Adrenal gland (tissue), 12 donors: Measurements from ENCODE around the gene DPP8. TPM values are rescaled to one million over a fixed set of nuclear protein-coding genes. Genes with fewer than 3 reads are reported as not detected.
"Not testable (repeated sequence)": the region's sequence is repeated elsewhere in the genome, so short reads cannot be mapped to it uniquely, and the experiment has no call there.

Experiments used
- DNase-seq, 7 donors: peaks; one replicate each; pipeline ENCODE4 v3.0.0-alpha.2; 2019 to 2020
- H3K27ac ChIP-seq, 5 donors: fragments of 200-600 bp; sonication (generic) in 4 of 5; 1 replicate in 3 of 5; 2 replicates in 2 of 5; pipeline versions ENCODE4 v1.5.1 to v1.8.0; 2016 to 2020; ENCODE audit warnings: mild to moderate bottlenecking in 1 of 5
- H3K27me3 ChIP-seq: fragments of 200-600 bp; 2 replicates; pipeline ENCODE4 v1.8.0; 2021
- H3K36me3 ChIP-seq, 2 donors: fragments of 200-600 bp; replicated peaks in 1 of 2; 1 replicate in 1 of 2; 2 replicates in 1 of 2; pipeline versions ENCODE4 v1.5.1 to v1.8.0; 2018 to 2022
- H3K4me1 ChIP-seq, 2 donors: fragments of 200-600 bp; replicated peaks in 1 of 2; 1 replicate in 1 of 2; 2 replicates in 1 of 2; pipeline versions ENCODE4 v1.5.1 to v1.8.0; 2018 to 2021
- H3K4me3 ChIP-seq, 4 donors: fragments of 200-600 bp; sonication (generic) in 3 of 4; one replicate each; pipeline ENCODE4 v1.5.1; 2016 to 2018
- H3K9me3 ChIP-seq, 3 donors: fragments of 200-600 bp; sonication (generic) in 1 of 3; replicated peaks in 1 of 3; 1 replicate in 2 of 3; 2 replicates in 1 of 3; pipeline versions ENCODE4 v1.5.1 to v1.8.0; 2016 to 2021
- CTCF ChIP-seq, 6 experiments: fragments of 450-650 bp in 4 of 6; fragments of 200-600 bp in 2 of 6; sonication (generic) in 1 of 6; IDR thresholded peaks; 1 replicate in 5 of 6; 2 replicates in 1 of 6; pipeline versions ENCODE4 v1.5.1 to v1.8.0; 2016 to 2021; ENCODE audit warnings: antibody characterized with exemption in 6 of 6, mild to moderate bottlenecking in 2 of 6, moderate library complexity in 1 of 6
- POLR2A ChIP-seq, 2 donors: fragments of 450-650 bp; IDR thresholded peaks; one replicate each; pipeline ENCODE4 v1.6.1; 2017; ENCODE audit warnings: antibody characterized with exemption in 2 of 2, mild to moderate bottlenecking in 2 of 2, moderate library complexity in 1 of 2
- WGBS, 4 donors: extraction: QIAGEN DNeasy Blood & Tissue Kit in 2 of 4; methylation state at CpG; one replicate each; pipeline versions ENCODE4 v1.1.5 to v1.1.7; 2013 to 2017; 5-methylcytosine and 5-hydroxymethylcytosine counted together
- intact Hi-C, 2 donors: fragments of 100-400 bp; cut with DNase I; formaldehyde crosslinking; loops; one replicate each; pipeline versions ENCODE4 v1.14.1 to v1.15.0; 2022 to 2023
- polyA plus RNA-seq, 3 donors: library from polyadenylated mRNA; stranded (reverse); fragments of 200-250 nt in 2 of 3; fragments of 350-450 nt in 1 of 3; fragmentation: Illumina TruSeq in 1 of 3; extraction: RNeasy Lipid Tissue Mini Kit (QIAGEN cat#74804) in 1 of 3; gene quantifications; one replicate each; pipeline ENCODE4 v1.2.3, GENCODE V29; 2013 to 2014
- total RNA-seq, 9 donors: library from RNA; depleted of rRNA in 4 of 9; stranded (reverse); fragments of >200 nt in 4 of 9; fragments of 120-200 nt in 1 of 9; fragmentation: NEBNext Ultra II Directional in 1 of 9; extraction: Animal tissue kit (Norgen Biotek cat#: 25700) in 1 of 9; gene quantifications; one replicate each; pipeline versions ENCODE4 v1.1.0 to v1.2.4, GENCODE V29; 2013 to 2023
- donor health status: healthy with polysubstance abuse.
- donor health status: Bipolar disorder and iron deficiency.
- donor health status: DM: yes; HTN: yes; CAD: no.
- donor health status: DM: no; HTN: no; CAD: no.
- donor health status: DM: no; HTN: no; CAD: no.
- donor health status: DM: yes; HTN: yes; CAD: no.

Gene DPP8
- total and polyA plus RNA-seq, 12 donors, result 5.7 to 101 (median 40.4) TPM

GRCh38 chr15:65551183-65551582, 33.7 kb upstream of the DPP8 start:
- no peak for TF ChIP-seq POLR2A (IDR thresholded peaks at IDR 0.05)
- TF ChIP-seq CTCF (IDR thresholded peaks at IDR 0.05), result no peak
- no peak overlapping the region for H3K4me3 ChIP-seq
- WGBS, 4 donors, result 73 to 85% (median 74%) methylated on average over 2 of the region's 2 CpGs
- no peak overlapping the region for H3K27ac ChIP-seq
- H3K36me3 ChIP-seq, result no peaks in the 10 kb centered on the region
- H3K4me1 ChIP-seq, result peaks cover 3 to 20% of the 10 kb centered on the region in 2 donors
- H3K9me3 ChIP-seq, result no peaks in the 10 kb centered on the region
- no peaks in the 10 kb centered on the region for H3K27me3 ChIP-seq
- intact Hi-C loops, result no loop called here
- DNase-seq, result no peak

- H3K4me1 ChIP-seq, result peaks cover 3 to 20% of the 10 kb centered on the region in 2 donors
- no peaks in the 10 kb centered on the region for H3K36me3 ChIP-seq
- no peak overlapping the region for H3K27ac ChIP-seq
- WGBS, 4 donors, result 62 to 73% (median 69%) methylated on average over 3 of the region's 3 CpGs
- no peaks in the 10 kb centered on the region for H3K9me3 ChIP-seq
- TF ChIP-seq CTCF (IDR thresholded peaks at IDR 0.05) (no peak), POLR2A (IDR thresholded peaks at IDR 0.05) (no peak)
- DNase-seq, result no peak
- H3K4me3 ChIP-seq, result no peak overlapping the region
- intact Hi-C loops, result no loop called here
- H3K27me3 ChIP-seq, result no peaks in the 10 kb centered on the region
These were observed 33.2 kb upstream of the DPP8 start for GRCh38 chr15:65550681-65551098.

- H3K4me3 ChIP-seq, intact Hi-C loops, H3K27me3 ChIP-seq, H3K36me3 ChIP-seq, DNase-seq, H3K27ac ChIP-seq, H3K9me3 ChIP-seq: not testable (repeated sequence)
- peaks cover 3 to 20% of the 10 kb centered on the region in 2 donors for H3K4me1 ChIP-seq
- 95 to 99% (median 96%) methylated on average over 9 of the region's 9 CpGs for WGBS, 4 donors
These were observed 31.8 kb upstream of the DPP8 start for GRCh38 chr15:65549288-65549687.

GRCh38 chr15:65547841-65548240, 30.4 kb upstream of the DPP8 start:
- peaks cover 3 to 20% of the 10 kb centered on the region in 2 donors for H3K4me1 ChIP-seq
- H3K36me3 ChIP-seq, result no peaks in the 10 kb centered on the region
- no peaks in the 10 kb centered on the region for H3K9me3 ChIP-seq
- no peak for TF ChIP-seq POLR2A (IDR thresholded peaks at IDR 0.05)
- no peak for TF ChIP-seq CTCF (IDR thresholded peaks at IDR 0.05)
- no peak overlapping the region for H3K27ac ChIP-seq
- no peaks in the 10 kb centered on the region for H3K27me3 ChIP-seq
- intact Hi-C loops, result no loop called here
- no peak for DNase-seq
- H3K4me3 ChIP-seq, result no peak overlapping the region

GRCh38 chr15:65541231-65541820, 23.8 kb upstream of the DPP8 start:
- H3K9me3 ChIP-seq, result no peaks in the 10 kb centered on the region
- H3K36me3 ChIP-seq, result no peaks in the 10 kb centered on the region
- no peaks in the 10 kb centered on the region for H3K27me3 ChIP-seq
- TF ChIP-seq POLR2A (IDR thresholded peaks at IDR 0.05), result no peak
- TF ChIP-seq CTCF (IDR thresholded peaks at IDR 0.05), result no peak
- 92 to 98% (median 97%) methylated on average over 3 of the region's 3 CpGs for WGBS, 4 donors
- no peaks in the 10 kb centered on the region for H3K4me1 ChIP-seq
- intact Hi-C loops, result no loop called here
- H3K4me3 ChIP-seq, result no peak overlapping the region
- no peak for DNase-seq
- no peak overlapping the region for H3K27ac ChIP-seq
